GM12878 (cell line): Measurements from ENCODE around the gene ARHGEF10L.

ENCODE experiments used
- NFXL1 ChIP-seq: fragments of 450-650 bp; IDR thresholded peaks from 2 replicates; pipeline ENCODE4 v1.6.1; 2017; ENCODE audit warnings: antibody characterized with exemption, mild to moderate bottlenecking, borderline replicate concordance
- POLR2A ChIP-seq: IDR thresholded peaks from 2 replicates; pipeline ENCODE4 v1.6.1; 2011; ENCODE audit warnings: low read depth, mild to moderate bottlenecking, low read length
- TAF1 ChIP-seq: IDR thresholded peaks from 2 replicates; pipeline ENCODE4 v1.6.1; 2011; ENCODE audit warnings: mild to moderate bottlenecking, low read depth, low read length, borderline replicate concordance
- ZNF274 ChIP-seq: IDR thresholded peaks from one replicate; pipeline ENCODE4 v1.8.0; 2011; ENCODE audit not compliant: insufficient read length, insufficient read depth
- TF ChIP-seq, protein P1 (sequence below), 3 experiments: IDR thresholded peaks in 2 of 3; conservative IDR thresholded peaks in 1 of 3; 2 replicates each; pipeline ENCODE4 v1.5.1; 2011; ENCODE audit warnings: low read depth in 3 of 3, low read length in 3 of 3, mild to moderate bottlenecking in 3 of 3, control low read depth in 2 of 3, moderate library complexity in 2 of 3, inconsistent platforms in 1 of 3, mixed read lengths in 1 of 3; ENCODE audit not compliant: control insufficient read depth in 2 of 3, insufficient read depth in 1 of 3; ENCODE audit errors: extremely low read depth in 1 of 3
- TF ChIP-seq, protein P2 (sequence below): fragments of 150-350 bp; IDR thresholded peaks from 2 replicates; pipeline ENCODE4 v1.6.1; 2016; ENCODE audit warnings: low read depth, low read length
- TF ChIP-seq, protein P3 (sequence below): IDR thresholded peaks from 2 replicates; pipeline ENCODE4 v1.6.1; 2012; ENCODE audit warnings: low read length, inconsistent platforms

DNA sequence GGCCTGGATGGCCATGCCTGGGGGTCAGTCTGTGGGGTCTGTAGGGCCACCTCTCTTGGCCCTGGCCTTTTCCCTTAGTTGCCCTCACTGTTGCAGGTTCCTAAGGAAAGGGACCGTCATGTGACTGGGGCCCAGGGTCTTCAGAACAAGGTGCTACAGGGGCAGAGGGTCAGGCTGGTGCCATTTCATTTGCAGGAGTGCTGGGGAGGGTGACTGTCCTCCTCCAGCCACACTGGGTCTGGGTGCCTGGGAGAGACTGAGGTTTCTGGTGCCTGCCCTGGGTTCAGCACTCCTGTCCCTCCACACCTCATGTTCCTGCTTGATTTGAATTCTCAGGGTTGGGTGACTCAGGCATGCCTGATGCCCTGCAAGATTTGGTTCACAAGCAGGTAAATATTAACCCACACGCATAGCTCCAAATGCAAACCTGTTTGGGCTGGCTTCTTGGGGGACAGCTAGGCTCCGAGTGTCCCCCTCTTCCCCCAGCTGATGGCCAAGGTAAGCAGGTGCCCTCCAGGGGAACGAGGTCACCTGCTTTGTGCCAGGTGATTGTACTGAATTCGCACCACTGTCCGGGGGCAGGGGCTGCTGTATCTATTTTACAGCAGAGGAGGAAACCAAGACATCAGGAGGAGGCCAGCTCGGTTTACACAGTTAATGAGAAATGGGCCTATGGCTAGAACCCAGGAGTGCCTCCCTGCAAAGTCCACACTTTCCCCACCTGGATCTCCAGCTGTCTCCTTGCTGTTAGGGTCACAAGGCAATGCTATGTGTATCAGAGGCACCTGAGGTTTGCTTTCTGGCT is 20.3 kb downstream of the ARHGEF10L start:
- TF ChIP-seq NFXL1 (no peak), ZNF274 (no peak), TAF1 (no peak), POLR2A (no peak)
- TF ChIP-seq, protein P1, sequence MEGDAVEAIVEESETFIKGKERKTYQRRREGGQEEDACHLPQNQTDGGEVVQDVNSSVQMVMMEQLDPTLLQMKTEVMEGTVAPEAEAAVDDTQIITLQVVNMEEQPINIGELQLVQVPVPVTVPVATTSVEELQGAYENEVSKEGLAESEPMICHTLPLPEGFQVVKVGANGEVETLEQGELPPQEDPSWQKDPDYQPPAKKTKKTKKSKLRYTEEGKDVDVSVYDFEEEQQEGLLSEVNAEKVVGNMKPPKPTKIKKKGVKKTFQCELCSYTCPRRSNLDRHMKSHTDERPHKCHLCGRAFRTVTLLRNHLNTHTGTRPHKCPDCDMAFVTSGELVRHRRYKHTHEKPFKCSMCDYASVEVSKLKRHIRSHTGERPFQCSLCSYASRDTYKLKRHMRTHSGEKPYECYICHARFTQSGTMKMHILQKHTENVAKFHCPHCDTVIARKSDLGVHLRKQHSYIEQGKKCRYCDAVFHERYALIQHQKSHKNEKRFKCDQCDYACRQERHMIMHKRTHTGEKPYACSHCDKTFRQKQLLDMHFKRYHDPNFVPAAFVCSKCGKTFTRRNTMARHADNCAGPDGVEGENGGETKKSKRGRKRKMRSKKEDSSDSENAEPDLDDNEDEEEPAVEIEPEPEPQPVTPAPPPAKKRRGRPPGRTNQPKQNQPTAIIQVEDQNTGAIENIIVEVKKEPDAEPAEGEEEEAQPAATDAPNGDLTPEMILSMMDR (IDR thresholded peaks at IDR 0.05 in 2 of 3, conservative IDR thresholded peaks at IDR 0.05 in 1 of 3; ENCODE audit: control insufficient read depth in 2 of 3, extremely low read depth in 1 of 3, insufficient read depth in 1 of 3, low read depth in 3 of 3, low read length in 3 of 3) = no peak
- TF ChIP-seq, protein P2, sequence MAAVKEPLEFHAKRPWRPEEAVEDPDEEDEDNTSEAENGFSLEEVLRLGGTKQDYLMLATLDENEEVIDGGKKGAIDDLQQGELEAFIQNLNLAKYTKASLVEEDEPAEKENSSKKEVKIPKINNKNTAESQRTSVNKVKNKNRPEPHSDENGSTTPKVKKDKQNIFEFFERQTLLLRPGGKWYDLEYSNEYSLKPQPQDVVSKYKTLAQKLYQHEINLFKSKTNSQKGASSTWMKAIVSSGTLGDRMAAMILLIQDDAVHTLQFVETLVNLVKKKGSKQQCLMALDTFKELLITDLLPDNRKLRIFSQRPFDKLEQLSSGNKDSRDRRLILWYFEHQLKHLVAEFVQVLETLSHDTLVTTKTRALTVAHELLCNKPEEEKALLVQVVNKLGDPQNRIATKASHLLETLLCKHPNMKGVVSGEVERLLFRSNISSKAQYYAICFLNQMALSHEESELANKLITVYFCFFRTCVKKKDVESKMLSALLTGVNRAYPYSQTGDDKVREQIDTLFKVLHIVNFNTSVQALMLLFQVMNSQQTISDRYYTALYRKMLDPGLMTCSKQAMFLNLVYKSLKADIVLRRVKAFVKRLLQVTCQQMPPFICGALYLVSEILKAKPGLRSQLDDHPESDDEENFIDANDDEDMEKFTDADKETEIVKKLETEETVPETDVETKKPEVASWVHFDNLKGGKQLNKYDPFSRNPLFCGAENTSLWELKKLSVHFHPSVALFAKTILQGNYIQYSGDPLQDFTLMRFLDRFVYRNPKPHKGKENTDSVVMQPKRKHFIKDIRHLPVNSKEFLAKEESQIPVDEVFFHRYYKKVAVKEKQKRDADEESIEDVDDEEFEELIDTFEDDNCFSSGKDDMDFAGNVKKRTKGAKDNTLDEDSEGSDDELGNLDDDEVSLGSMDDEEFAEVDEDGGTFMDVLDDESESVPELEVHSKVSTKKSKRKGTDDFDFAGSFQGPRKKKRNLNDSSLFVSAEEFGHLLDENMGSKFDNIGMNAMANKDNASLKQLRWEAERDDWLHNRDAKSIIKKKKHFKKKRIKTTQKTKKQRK = no peak
- TF ChIP-seq, protein P3, sequence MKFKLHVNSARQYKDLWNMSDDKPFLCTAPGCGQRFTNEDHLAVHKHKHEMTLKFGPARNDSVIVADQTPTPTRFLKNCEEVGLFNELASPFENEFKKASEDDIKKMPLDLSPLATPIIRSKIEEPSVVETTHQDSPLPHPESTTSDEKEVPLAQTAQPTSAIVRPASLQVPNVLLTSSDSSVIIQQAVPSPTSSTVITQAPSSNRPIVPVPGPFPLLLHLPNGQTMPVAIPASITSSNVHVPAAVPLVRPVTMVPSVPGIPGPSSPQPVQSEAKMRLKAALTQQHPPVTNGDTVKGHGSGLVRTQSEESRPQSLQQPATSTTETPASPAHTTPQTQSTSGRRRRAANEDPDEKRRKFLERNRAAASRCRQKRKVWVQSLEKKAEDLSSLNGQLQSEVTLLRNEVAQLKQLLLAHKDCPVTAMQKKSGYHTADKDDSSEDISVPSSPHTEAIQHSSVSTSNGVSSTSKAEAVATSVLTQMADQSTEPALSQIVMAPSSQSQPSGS = no peak
